ENCODE results near the gene ILRUN. TPM values are rescaled to one million over a fixed set of nuclear protein-coding genes. Genes with fewer than 3 reads are reported as not detected.

Gene ILRUN
- total and polyA plus RNA-seq, 2 of the 8 experiments (the other 6 are each of a cell fraction or from before 2014, with no cell fraction given) = 39.2 to 81.2 TPM

DNA sequence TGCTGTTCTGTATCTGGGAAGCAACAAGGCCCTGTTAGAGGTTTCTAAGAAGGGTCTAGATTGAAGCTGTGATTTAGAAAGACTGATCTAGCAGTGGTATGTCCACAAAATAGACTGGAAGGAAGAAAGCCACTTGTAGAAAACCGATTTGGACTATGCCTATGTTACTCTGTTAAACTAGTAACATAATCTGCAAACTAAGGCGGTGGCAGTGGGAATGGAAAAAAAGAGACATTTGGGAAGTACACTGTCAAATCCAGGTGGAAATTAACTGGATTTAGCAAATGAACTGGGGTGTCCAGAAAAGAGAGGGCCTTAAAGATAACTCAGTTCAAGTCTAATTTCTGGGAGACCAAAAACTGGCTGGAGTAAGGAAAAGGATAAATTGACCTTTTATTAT lies 11.6 kb downstream of the ILRUN start (continued):
- TF ChIP-seq, protein P1, sequence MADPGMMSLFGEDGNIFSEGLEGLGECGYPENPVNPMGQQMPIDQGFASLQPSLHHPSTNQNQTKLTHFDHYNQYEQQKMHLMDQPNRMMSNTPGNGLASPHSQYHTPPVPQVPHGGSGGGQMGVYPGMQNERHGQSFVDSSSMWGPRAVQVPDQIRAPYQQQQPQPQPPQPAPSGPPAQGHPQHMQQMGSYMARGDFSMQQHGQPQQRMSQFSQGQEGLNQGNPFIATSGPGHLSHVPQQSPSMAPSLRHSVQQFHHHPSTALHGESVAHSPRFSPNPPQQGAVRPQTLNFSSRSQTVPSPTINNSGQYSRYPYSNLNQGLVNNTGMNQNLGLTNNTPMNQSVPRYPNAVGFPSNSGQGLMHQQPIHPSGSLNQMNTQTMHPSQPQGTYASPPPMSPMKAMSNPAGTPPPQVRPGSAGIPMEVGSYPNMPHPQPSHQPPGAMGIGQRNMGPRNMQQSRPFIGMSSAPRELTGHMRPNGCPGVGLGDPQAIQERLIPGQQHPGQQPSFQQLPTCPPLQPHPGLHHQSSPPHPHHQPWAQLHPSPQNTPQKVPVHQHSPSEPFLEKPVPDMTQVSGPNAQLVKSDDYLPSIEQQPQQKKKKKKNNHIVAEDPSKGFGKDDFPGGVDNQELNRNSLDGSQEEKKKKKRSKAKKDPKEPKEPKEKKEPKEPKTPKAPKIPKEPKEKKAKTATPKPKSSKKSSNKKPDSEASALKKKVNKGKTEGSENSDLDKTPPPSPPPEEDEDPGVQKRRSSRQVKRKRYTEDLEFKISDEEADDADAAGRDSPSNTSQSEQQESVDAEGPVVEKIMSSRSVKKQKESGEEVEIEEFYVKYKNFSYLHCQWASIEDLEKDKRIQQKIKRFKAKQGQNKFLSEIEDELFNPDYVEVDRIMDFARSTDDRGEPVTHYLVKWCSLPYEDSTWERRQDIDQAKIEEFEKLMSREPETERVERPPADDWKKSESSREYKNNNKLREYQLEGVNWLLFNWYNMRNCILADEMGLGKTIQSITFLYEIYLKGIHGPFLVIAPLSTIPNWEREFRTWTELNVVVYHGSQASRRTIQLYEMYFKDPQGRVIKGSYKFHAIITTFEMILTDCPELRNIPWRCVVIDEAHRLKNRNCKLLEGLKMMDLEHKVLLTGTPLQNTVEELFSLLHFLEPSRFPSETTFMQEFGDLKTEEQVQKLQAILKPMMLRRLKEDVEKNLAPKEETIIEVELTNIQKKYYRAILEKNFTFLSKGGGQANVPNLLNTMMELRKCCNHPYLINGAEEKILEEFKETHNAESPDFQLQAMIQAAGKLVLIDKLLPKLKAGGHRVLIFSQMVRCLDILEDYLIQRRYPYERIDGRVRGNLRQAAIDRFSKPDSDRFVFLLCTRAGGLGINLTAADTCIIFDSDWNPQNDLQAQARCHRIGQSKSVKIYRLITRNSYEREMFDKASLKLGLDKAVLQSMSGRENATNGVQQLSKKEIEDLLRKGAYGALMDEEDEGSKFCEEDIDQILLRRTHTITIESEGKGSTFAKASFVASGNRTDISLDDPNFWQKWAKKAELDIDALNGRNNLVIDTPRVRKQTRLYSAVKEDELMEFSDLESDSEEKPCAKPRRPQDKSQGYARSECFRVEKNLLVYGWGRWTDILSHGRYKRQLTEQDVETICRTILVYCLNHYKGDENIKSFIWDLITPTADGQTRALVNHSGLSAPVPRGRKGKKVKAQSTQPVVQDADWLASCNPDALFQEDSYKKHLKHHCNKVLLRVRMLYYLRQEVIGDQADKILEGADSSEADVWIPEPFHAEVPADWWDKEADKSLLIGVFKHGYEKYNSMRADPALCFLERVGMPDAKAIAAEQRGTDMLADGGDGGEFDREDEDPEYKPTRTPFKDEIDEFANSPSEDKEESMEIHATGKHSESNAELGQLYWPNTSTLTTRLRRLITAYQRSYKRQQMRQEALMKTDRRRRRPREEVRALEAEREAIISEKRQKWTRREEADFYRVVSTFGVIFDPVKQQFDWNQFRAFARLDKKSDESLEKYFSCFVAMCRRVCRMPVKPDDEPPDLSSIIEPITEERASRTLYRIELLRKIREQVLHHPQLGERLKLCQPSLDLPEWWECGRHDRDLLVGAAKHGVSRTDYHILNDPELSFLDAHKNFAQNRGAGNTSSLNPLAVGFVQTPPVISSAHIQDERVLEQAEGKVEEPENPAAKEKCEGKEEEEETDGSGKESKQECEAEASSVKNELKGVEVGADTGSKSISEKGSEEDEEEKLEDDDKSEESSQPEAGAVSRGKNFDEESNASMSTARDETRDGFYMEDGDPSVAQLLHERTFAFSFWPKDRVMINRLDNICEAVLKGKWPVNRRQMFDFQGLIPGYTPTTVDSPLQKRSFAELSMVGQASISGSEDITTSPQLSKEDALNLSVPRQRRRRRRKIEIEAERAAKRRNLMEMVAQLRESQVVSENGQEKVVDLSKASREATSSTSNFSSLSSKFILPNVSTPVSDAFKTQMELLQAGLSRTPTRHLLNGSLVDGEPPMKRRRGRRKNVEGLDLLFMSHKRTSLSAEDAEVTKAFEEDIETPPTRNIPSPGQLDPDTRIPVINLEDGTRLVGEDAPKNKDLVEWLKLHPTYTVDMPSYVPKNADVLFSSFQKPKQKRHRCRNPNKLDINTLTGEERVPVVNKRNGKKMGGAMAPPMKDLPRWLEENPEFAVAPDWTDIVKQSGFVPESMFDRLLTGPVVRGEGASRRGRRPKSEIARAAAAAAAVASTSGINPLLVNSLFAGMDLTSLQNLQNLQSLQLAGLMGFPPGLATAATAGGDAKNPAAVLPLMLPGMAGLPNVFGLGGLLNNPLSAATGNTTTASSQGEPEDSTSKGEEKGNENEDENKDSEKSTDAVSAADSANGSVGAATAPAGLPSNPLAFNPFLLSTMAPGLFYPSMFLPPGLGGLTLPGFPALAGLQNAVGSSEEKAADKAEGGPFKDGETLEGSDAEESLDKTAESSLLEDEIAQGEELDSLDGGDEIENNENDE (IDR thresholded peaks at IDR 0.05; ENCODE audit: insufficient replicate concordance, low read length) = no peak
- TF ChIP-seq MAFK (IDR thresholded peaks at IDR 0.05; ENCODE audit: low read depth, low read length) = no peak
- no peak for TF ChIP-seq RNF2 (IDR thresholded peaks at IDR 0.05; ENCODE audit: borderline replicate concordance, low read depth, low read length, missing control alignments, poor library complexity, severe bottlenecking)
- TF ChIP-seq SRF (IDR thresholded peaks at IDR 0.05; ENCODE audit: low read depth, low read length) = no peak
- TF ChIP-seq HDAC2 (IDR thresholded peaks at IDR 0.05; ENCODE audit: borderline replicate concordance in 1 of 2, low read depth in 2 of 2, low read length in 2 of 2) = no peak
